H1 (cell line): ENCODE measurements around the gene BLVRA. TPM values are rescaled to one million over a fixed set of nuclear protein-coding genes. Genes with fewer than 3 reads are reported as not detected.

Source experiments
- BRCA1 ChIP-seq: IDR thresholded peaks from 2 replicates; pipeline ENCODE4 v1.6.1; 2012; ENCODE audit warnings: low read depth, low read length, improper control_type of control experiment
- CBX8 ChIP-seq: fragments of 300-800, 300-1000 bp; sonication (generic); IDR thresholded peaks from 2 replicates; pipeline ENCODE4 v1.7.1; 2016; ENCODE audit warnings: low read depth, low read length, borderline replicate concordance
- GTF2F1 ChIP-seq: IDR thresholded peaks from 2 replicates; pipeline ENCODE4 v1.6.1; 2012; ENCODE audit warnings: low read depth, low read length, improper control_type of control experiment, borderline replicate concordance
- NANOG ChIP-seq: IDR thresholded peaks from 2 replicates; pipeline ENCODE4 v1.6.1; 2011; ENCODE audit warnings: low read length, low read depth, mild to moderate bottlenecking, inconsistent platforms; ENCODE audit not compliant: insufficient read depth, poor library complexity, severe bottlenecking
- POLR2AphosphoS5 ChIP-seq: IDR thresholded peaks from 2 replicates; pipeline ENCODE4 v1.6.1; 2011; ENCODE audit warnings: low read depth, low read length
- RXRA ChIP-seq: IDR thresholded peaks from 2 replicates; pipeline ENCODE4 v1.6.1; 2011; ENCODE audit warnings: low read depth, mild to moderate bottlenecking, low read length, moderate library complexity; ENCODE audit not compliant: insufficient read depth
- SIRT6 ChIP-seq: IDR thresholded peaks from one replicate; pipeline ENCODE4 v1.7.1; 2012; ENCODE audit warnings: low read length, inconsistent platforms
- TAF7 ChIP-seq: optimal IDR thresholded peaks from 2 replicates; pipeline ENCODE3; 2011; ENCODE audit warnings: low read depth, mild to moderate bottlenecking, inconsistent platforms, low read length, moderate library complexity, borderline replicate concordance
- TBP ChIP-seq: IDR thresholded peaks from 2 replicates; pipeline ENCODE4 v1.6.1; 2011; ENCODE audit warnings: low read depth, low read length, improper control_type of control experiment
- polyA plus RNA-seq, 7 experiments: library from polyadenylated mRNA; depleted of rRNA in 3 of 7; stranded (reverse) in 5 of 7; unstranded in 2 of 7; fragments of >200 nt in 5 of 7; fragments of 200-250 nt in 2 of 7; gene quantifications; 1 replicate in 5 of 7; 2 replicates in 1 of 7; 4 replicates in 1 of 7; pipeline versions ENCODE4 v1.2.1 to v1.2.3, GENCODE V29; 2011 to 2013; ENCODE audit warnings: missing spikeins in 2 of 7, mixed read lengths in 2 of 7
- total RNA-seq: library from RNA; stranded (reverse); fragmentation: NEBNext Ultra II Directional; extraction: Animal tissue kit (Norgen Biotek cat#: 25700); gene quantifications from 2 replicates; pipeline ENCODE4 v1.2.1, GENCODE V29; 2021
- TF ChIP-seq, protein P1 (sequence below): fragments of 300-600 bp; sonication (generic); IDR thresholded peaks from 2 replicates; pipeline ENCODE4 v1.7.1; 2012; ENCODE audit warnings: low read length, moderate library complexity, mild to moderate bottlenecking, inconsistent platforms; ENCODE audit not compliant: insufficient replicate concordance

The BLVRA gene
- total and polyA plus RNA-seq, 2 of the 8 experiments (the other 6 are each of a cell fraction or from before 2014, with no cell fraction given), result 16.1 to 37.1 TPM

DNA sequence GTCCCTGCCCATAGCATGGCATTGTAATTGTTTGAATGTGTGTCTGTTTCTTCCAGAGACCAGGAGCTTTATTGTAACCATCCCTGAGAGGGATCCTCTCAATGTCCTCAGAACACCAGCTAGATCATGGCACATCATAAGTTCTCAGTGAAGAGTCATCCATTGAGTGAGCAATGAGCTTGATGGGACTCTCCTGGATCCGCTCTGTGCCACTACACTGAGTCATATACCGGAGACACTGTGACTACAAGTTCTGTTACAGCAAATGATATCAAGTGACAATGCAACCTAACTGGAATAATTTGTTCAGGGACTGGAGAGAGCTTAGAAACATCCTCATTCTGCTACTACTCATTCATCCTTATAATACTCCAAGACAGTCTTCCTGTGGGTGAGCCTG, 85.8 kb downstream of the BLVRA start (continued):
- TF ChIP-seq, protein P1, sequence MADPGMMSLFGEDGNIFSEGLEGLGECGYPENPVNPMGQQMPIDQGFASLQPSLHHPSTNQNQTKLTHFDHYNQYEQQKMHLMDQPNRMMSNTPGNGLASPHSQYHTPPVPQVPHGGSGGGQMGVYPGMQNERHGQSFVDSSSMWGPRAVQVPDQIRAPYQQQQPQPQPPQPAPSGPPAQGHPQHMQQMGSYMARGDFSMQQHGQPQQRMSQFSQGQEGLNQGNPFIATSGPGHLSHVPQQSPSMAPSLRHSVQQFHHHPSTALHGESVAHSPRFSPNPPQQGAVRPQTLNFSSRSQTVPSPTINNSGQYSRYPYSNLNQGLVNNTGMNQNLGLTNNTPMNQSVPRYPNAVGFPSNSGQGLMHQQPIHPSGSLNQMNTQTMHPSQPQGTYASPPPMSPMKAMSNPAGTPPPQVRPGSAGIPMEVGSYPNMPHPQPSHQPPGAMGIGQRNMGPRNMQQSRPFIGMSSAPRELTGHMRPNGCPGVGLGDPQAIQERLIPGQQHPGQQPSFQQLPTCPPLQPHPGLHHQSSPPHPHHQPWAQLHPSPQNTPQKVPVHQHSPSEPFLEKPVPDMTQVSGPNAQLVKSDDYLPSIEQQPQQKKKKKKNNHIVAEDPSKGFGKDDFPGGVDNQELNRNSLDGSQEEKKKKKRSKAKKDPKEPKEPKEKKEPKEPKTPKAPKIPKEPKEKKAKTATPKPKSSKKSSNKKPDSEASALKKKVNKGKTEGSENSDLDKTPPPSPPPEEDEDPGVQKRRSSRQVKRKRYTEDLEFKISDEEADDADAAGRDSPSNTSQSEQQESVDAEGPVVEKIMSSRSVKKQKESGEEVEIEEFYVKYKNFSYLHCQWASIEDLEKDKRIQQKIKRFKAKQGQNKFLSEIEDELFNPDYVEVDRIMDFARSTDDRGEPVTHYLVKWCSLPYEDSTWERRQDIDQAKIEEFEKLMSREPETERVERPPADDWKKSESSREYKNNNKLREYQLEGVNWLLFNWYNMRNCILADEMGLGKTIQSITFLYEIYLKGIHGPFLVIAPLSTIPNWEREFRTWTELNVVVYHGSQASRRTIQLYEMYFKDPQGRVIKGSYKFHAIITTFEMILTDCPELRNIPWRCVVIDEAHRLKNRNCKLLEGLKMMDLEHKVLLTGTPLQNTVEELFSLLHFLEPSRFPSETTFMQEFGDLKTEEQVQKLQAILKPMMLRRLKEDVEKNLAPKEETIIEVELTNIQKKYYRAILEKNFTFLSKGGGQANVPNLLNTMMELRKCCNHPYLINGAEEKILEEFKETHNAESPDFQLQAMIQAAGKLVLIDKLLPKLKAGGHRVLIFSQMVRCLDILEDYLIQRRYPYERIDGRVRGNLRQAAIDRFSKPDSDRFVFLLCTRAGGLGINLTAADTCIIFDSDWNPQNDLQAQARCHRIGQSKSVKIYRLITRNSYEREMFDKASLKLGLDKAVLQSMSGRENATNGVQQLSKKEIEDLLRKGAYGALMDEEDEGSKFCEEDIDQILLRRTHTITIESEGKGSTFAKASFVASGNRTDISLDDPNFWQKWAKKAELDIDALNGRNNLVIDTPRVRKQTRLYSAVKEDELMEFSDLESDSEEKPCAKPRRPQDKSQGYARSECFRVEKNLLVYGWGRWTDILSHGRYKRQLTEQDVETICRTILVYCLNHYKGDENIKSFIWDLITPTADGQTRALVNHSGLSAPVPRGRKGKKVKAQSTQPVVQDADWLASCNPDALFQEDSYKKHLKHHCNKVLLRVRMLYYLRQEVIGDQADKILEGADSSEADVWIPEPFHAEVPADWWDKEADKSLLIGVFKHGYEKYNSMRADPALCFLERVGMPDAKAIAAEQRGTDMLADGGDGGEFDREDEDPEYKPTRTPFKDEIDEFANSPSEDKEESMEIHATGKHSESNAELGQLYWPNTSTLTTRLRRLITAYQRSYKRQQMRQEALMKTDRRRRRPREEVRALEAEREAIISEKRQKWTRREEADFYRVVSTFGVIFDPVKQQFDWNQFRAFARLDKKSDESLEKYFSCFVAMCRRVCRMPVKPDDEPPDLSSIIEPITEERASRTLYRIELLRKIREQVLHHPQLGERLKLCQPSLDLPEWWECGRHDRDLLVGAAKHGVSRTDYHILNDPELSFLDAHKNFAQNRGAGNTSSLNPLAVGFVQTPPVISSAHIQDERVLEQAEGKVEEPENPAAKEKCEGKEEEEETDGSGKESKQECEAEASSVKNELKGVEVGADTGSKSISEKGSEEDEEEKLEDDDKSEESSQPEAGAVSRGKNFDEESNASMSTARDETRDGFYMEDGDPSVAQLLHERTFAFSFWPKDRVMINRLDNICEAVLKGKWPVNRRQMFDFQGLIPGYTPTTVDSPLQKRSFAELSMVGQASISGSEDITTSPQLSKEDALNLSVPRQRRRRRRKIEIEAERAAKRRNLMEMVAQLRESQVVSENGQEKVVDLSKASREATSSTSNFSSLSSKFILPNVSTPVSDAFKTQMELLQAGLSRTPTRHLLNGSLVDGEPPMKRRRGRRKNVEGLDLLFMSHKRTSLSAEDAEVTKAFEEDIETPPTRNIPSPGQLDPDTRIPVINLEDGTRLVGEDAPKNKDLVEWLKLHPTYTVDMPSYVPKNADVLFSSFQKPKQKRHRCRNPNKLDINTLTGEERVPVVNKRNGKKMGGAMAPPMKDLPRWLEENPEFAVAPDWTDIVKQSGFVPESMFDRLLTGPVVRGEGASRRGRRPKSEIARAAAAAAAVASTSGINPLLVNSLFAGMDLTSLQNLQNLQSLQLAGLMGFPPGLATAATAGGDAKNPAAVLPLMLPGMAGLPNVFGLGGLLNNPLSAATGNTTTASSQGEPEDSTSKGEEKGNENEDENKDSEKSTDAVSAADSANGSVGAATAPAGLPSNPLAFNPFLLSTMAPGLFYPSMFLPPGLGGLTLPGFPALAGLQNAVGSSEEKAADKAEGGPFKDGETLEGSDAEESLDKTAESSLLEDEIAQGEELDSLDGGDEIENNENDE, result no peak
- no peak for TF ChIP-seq TAF7
- TF ChIP-seq POLR2AphosphoS5, result no peak
- no peak for TF ChIP-seq CBX8
- TF ChIP-seq NANOG, result no peak
- no peak for TF ChIP-seq TBP
- TF ChIP-seq SIRT6, result no peak
- TF ChIP-seq GTF2F1, result no peak
- TF ChIP-seq BRCA1, result no peak
- no peak for TF ChIP-seq RXRA
